Measurements from ENCODE around the gene TEKTIP1.

The TEKTIP1 gene

GRCh38 chr19:3586707-3587346, 47.9 kb downstream of the TEKTIP1 start:
- DNase-seq: no peak

DNA sequence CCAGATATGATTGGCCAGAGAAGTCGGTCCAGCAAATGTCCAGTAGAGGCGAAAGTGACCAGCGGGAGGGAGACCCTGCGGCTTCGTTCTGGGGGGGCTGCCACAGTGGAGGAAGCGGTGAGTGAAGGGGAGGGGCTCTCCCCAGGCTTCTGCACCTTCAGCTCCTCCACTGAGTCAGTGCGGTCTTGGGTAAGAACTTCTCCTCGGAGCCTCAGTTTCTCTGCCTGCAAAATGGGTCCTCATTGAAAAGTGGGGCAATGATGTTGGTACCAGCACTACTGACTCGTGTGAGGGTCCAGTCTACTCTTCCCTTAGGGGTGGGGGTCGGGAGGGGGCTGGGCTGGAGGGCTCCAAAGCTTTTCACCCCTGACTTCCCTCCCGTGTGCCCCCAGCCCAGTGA, 50.5 kb downstream of the TEKTIP1 start:
- no peak for DNase-seq

DNA sequence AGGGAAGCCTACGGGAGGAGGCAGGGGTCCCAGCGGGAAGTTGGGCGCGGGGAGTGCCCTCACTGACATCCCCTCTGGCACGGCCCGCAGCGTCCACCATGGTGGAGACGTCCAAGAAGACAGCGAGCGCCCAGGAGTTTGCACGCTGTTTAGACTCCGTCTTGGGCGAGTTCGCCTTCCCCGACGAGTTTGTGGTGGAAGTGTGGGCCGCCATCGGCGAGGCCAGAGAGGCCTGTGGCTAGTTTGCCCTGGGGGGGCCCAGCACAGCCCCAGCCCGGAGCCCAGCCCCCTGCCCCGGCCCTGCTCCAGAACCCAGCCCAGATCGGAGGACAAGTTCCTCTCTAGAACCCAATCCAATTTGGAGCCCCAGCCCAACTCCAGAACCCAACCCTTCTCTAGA, 51.0 kb downstream of the TEKTIP1 start:
- DNase-seq: no peak

GRCh38 chr19:3590991-3591659, 52.2 kb downstream of the TEKTIP1 start:
- no peak for DNase-seq

DNA sequence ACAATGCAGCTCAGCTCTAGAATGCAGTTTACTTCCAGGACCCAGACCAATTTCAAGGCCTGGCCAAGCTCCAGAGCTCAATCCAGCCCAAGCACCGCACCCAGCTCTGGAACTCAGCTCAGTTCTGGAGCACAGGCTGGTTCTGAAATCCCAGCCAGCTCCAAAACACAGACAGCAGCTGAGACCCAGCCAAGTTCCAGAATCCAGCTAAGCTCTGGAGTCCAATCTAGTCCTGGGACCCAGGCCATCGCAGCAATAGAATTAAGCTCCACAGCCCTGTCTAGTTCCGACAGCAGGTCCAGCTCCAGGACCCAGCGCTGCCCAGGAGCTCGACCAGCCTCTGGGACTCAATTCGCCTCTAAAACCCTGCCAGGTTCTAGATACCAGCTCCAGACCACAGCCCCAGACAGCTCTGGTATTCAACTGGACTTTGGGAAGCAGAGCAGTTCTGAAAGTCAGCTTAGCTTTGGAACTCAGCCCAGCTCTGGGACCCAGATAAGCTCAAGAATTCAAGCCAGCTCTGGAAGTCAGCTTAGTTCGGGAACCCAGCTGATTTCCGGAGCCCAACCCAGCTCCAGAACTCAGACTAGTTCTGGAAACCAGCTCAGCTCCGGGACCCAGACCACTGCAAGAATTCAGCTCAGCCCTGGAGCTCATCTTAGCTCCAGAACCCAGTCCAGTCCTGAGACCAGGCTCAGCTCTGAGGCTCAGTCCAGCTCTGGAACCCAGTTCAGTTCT, 53.1 kb downstream of the TEKTIP1 start:
- DNase-seq: no peak

DNA sequence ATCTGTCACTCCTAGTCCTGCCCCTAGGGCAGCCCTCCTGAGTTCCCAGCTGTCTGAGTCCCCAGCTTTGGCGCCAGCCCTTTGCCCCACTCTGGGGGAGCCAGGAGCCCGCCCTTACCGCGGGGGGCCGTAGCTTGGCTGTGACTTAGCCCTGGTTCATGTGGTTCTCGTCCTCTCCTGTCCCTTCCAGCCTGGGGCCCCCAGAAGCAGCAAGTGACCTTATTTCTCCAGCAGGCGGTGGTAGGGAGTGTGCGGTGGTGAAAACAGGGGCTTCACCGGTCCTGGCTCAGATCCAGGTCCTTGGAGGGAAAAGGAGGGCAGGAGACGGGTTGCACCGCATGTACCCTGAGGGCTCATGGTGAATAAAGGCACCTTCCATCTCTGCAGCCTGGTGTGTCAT, 54.2 kb downstream of the TEKTIP1 start:
- DNase-seq: no peak

Data from NCI-H446 treated with DMSO at 0.1 percent for 48 hours (cell line).